Gastrocnemius medialis (tissue), 4 donors: ENCODE data around the gene HOOK2.

ENCODE experiments used
- POLR2A ChIP-seq, 2 donors: fragments of 450-650 bp; IDR thresholded peaks; one replicate each; pipeline ENCODE4 v1.6.1; 2017; ENCODE audit warnings: antibody characterized with exemption in 2 of 2, mild to moderate bottlenecking in 2 of 2, moderate library complexity in 2 of 2
- TF ChIP-seq, protein P1 (sequence below), 5 experiments: fragments of 450-650 bp in 3 of 5; fragments of 200-600 bp in 2 of 5; sonication (generic) in 2 of 5; IDR thresholded peaks in 4 of 5; conservative IDR thresholded peaks in 1 of 5; 1 replicate in 4 of 5; 2 replicates in 1 of 5; pipeline ENCODE4 v1.5.1; 2016 to 2019; ENCODE audit warnings: antibody characterized with exemption in 5 of 5, mild to moderate bottlenecking in 3 of 5, moderate library complexity in 3 of 5

DNA sequence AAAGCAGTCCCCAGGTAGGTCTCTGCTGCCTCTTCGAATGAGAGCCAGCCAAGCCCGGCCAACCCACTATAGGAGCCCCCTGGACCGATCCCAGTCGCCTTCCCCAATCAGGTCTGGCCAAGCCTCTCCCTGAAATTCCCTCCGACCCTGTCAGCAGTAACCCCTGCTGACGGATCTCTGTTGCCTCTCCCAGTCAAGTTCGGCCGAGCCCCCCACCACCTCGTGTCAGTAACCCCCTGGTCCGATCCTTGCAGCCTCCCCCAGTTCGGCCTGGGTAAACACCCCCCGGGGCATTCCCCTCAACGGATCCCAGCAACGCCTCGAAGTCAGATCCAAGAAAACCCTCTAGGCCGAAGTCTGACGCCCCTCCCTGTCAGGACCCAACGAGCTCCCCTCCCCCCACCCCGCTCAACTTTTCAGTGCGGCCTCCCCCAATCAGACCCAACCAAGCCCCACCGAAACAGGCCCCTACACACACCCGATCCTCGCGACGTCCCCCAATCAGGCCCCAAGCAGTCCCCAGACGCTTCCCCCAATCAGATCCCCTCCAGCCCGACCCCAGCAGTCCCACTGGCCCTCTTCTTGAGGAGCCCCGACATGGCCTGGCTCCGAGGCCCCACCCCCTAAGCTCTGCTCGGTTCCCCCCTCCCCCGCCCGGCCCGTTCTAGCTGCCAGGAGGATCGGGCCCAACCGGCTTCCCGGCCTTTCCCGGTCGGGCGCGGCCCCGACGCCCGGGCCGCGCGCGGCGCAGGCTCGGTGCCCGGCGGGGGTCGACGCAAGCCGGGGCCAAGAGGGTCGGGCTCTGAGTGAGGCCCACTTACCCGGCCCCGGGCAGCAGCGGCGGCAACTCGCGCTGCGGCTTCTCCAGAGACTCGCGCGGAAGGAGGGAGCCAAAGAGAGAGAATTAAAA is 53.4 kb downstream of the HOOK2 start:
- TF ChIP-seq, protein P1, sequence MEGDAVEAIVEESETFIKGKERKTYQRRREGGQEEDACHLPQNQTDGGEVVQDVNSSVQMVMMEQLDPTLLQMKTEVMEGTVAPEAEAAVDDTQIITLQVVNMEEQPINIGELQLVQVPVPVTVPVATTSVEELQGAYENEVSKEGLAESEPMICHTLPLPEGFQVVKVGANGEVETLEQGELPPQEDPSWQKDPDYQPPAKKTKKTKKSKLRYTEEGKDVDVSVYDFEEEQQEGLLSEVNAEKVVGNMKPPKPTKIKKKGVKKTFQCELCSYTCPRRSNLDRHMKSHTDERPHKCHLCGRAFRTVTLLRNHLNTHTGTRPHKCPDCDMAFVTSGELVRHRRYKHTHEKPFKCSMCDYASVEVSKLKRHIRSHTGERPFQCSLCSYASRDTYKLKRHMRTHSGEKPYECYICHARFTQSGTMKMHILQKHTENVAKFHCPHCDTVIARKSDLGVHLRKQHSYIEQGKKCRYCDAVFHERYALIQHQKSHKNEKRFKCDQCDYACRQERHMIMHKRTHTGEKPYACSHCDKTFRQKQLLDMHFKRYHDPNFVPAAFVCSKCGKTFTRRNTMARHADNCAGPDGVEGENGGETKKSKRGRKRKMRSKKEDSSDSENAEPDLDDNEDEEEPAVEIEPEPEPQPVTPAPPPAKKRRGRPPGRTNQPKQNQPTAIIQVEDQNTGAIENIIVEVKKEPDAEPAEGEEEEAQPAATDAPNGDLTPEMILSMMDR (IDR thresholded peaks at IDR 0.05 in 4 of 5, conservative IDR thresholded peaks at IDR 0.05 in 1 of 5) = no peak
- TF ChIP-seq POLR2A (IDR thresholded peaks at IDR 0.05) = peak in 1 of 2 donors; percentile 23
